ENCODE measurements around the gene NTM.

- TF ChIP-seq CTCF (conservative IDR thresholded peaks at IDR 0.05; ENCODE audit: low read depth, low read length): no peak
- TF ChIP-seq EZH2 (IDR thresholded peaks at IDR 0.05; ENCODE audit: borderline replicate concordance, low read depth, low read length, poor library complexity, severe bottlenecking): no peak
These were observed 674.7 kb downstream of the NTM start for GRCh38 chr11:132045107-132045506.
